IMR-90 (cell line): ENCODE data around the gene IRF6. TPM values are rescaled to one million over a fixed set of nuclear protein-coding genes. Genes with fewer than 3 reads are reported as not detected.

Experiments used
- CTCF ChIP-seq: conservative IDR thresholded peaks from 2 replicates; pipeline ENCODE4 v1.5.1; 2012; ENCODE audit warnings: mild to moderate bottlenecking, low read depth, low read length, improper control_type of control experiment
- MAFK ChIP-seq: IDR thresholded peaks from 2 replicates; pipeline ENCODE4 v1.6.1; 2012; ENCODE audit warnings: low read depth, low read length, improper control_type of control experiment
- MXI1 ChIP-seq: IDR thresholded peaks from 2 replicates; pipeline ENCODE4 v1.6.1; 2012; ENCODE audit warnings: low read depth, mild to moderate bottlenecking, low read length, moderate library complexity, borderline replicate concordance
- NFE2L2 ChIP-seq: fragments of 150-350 bp; IDR thresholded peaks from 2 replicates; pipeline ENCODE4 v1.6.1; 2016; ENCODE audit warnings: low read depth, mild to moderate bottlenecking, low read length
- POLR2A ChIP-seq: IDR thresholded peaks from 2 replicates; pipeline ENCODE4 v1.6.1; 2012; ENCODE audit warnings: mild to moderate bottlenecking, low read depth, low read length
- polyA plus RNA-seq, 3 experiments: library from polyadenylated mRNA; depleted of rRNA; stranded (reverse); fragments of >200 nt; gene quantifications; 2 replicates each; pipeline ENCODE4 v1.2.3, GENCODE V29; 2012; ENCODE audit warnings: low replicate concordance in 1 of 3
- total RNA-seq: library from RNA; depleted of rRNA; stranded (reverse); fragments of >200 nt; gene quantifications from 2 replicates; pipeline ENCODE4 v1.2.3, GENCODE V29; 2012

IRF6 gene
- total and polyA plus RNA-seq, 2 of the 4 experiments (the other 2 are of a cell fraction) = 1.2 to 2.9 TPM

- TF ChIP-seq CTCF = no peak
- TF ChIP-seq NFE2L2 = no peak
- TF ChIP-seq MAFK = no peak
- TF ChIP-seq MXI1 = no peak
- no peak for TF ChIP-seq POLR2A
Measured at GRCh38 chr1:209825591-209826434, 19.9 kb upstream of the IRF6 start (continued).
